Measurements from ENCODE around the gene NMRAL1. TPM values are rescaled to one million over a fixed set of nuclear protein-coding genes. Genes with fewer than 3 reads are reported as not detected.

NMRAL1 gene
- total RNA-seq, 1 donor from 2014 or later: 45.1 TPM

DNA sequence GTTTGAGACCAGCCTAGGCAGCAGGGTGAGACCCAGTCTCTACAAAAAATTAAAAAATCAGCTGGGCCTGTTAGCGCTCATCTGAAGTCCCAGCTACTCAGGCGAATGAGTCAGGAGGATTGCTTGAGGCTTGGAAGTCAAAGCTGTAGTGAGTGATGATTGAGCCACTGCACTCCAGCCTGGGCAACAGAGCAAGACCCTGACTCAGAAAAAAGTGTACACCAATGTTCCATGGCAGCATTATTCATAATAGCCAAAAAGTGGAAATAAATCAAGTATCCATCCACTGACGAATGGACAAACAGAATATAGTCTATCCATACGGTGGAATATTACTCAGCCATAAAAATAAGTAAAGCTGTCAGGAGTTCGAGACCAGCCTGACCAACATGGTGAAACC, 2.6 kb downstream of the NMRAL1 start:
- intact Hi-C loops (cut with micrococcal nuclease): no loop called here

DNA sequence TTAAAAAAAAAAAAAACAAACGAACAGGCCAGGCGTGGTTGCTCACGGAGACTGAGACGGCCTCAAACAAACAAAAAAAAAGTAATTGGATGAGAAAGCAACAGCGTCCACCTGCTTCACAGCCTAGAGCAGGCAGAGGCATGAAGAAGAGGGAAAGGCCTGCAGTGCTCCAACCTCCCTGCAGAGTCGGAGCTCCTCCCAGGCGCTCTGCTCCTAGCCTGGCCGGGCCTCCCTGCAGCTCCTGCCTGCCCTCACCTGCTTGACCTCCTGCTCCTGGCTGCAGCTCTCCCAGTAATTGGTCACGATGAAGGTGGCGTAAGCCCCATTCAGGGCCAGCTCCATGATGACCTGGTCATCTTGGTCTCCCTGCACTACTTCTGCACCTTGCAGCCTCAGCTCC, 5.5 kb downstream of the NMRAL1 start:
- intact Hi-C loops (cut with micrococcal nuclease): no loop called here

DNA sequence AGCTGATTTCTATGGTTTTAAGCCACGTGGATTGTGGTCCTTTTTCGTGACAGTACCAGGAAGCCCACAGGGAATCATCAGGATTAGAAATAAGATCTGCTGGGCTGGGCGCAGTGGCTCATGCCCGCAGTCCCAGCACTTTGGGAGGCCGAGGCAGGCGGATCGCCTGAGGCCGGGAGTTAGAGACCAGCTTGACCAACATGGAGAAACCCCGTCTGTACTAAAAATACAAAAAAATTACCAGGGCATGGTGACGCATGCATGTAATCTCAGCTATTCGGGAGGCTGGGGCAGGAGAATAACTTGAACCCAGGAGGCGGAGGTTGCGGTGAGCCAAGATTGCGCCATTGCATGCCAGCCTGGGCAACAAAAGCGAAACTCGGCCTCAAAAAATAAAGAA, 6.5 kb downstream of the NMRAL1 start:
- intact Hi-C loops (cut with micrococcal nuclease): no loop called here

DNA sequence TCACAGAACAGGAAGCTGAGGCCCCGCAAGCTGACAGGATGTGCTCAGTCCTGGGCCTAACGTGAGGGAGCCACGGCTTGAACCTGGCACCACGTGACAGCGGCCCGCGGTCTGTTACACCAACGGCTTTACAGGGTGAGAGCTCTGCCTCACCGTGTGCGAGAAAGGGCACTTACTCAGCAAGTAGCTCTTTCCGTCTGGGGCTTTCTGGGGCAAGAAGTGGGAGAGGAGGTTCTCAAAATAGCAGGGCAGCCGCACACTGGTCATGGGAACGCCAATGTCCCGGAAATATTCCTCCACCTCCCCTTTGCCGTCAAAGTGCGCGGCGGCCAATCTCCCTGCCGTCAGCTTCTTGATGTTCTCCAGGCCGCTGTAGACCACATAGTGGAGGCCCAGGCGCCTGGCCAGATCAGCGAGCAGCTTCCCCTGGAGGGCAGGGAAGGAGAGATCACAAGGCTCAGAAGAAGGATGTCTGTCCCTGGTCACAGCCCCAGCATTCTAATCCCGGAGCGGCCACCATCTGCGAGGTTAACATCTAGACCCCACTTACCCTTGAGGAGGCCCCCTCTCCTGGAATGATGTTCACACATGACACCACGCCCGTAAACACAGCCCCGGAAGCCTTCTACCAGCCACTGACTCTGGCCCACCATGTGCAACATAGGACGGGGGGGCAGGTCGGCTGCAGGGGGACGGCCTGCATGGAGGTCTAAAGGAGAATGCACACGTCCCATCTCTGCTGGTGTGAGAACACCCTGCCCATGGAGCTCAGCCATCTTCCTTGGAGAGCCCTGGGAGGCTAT, 8.2 kb downstream of the NMRAL1 start:
- intact Hi-C loops (cut with micrococcal nuclease): no loop called here

DNA sequence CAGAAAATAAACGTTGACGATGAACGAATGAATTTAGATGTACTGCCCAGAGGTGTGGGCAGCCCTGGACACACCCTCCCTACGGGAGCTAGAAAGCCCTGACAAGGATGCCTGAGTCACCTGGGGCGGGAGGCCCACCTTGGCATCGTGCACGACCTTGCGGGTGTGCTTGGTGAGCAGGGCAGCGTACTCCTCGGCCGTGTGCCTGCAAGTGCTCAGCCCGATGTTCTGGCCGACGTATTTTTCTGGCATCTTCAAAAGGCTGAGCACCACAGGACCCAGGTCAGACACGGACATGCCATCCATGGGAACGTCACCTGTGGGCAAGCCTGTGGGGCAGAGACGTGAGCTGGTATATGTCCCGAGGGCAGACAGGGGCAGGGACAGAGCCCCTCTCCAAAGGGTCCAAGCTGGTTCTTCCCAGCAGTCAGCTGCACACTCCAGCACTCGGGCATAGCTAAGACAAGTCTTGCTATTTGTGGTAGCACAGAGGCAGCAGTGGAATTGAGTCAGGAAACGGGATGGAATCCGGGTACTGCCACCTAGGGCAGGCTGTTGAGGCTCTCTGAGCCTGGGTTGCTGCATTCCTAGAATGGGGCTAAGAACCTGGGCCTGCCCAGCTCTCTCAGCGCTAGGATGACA, 10.8 kb downstream of the NMRAL1 start:
- intact Hi-C loops (cut with micrococcal nuclease): no loop called here

DNA sequence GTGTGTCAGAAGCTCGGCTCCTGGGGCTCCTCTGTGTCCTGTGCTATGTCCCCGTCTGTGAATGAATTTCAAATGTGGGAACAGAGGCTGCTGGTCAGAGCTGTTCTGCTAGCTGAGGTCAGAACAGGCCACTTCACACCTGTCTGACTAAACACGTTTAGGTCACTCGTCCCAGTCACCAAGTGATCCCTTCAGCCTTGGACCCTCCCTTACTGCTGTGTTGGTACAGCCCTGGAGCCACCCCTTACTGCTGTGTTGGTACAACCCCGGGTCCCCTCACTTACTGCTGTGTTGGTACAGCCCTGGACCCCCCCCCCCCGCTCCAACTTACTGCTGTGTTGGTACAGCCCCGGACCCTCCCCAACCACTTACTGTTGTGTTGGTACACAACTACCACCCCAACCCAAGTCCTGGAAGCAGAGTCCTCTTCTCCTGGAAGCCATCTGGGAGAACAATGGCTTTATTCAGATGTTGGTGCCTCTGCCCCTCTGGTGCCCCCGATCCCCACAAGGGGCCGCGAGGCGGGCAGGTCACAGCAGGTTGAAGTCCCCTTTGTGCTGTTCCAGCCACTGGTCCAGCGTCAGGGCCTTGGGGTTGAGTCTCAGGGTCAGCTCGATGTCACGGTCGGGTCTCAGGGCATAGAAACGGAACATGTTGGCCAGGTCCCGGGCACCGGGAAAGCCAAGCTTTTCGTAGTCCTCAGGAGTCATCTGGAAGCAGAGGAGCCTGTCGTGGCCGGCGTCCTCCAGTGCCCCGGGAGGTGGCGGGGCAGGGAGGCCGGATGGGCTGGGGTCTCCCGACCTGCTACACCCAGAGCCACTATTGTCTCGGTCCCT, 13.0 kb downstream of the NMRAL1 start:
- intact Hi-C loops (cut with micrococcal nuclease): no loop called here

GRCh38 chr16:4460936-4461249, 13.5 kb downstream of the NMRAL1 start:
- intact Hi-C loops (cut with micrococcal nuclease): no loop called here

- intact Hi-C loops (cut with micrococcal nuclease): no loop called here
These were observed 18.5 kb downstream of the NMRAL1 start for GRCh38 chr16:4455951-4456350.

DNA sequence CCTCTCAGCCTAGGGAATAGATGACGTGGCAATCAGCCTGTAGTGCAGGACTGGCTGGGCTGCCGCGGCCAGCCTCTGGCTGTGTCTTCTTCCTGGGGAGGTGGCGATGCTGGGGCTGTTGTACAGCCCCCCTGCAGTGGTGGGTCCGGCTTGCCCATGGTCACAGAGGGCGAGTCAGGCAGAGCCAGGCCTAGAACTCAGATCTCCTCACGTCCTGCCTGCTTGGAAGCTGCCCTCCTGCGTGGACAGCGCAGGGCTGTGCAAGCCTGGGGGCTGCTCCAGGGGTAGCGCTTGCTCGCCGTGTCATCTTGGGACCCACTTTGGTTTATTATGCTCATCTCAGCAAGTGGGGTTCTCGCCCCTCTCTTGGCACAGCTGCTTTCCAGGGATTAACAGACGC, 19.3 kb downstream of the NMRAL1 start:
- intact Hi-C loops (cut with micrococcal nuclease): no loop called here

- intact Hi-C loops (cut with micrococcal nuclease): no loop called here
These were observed 19.8 kb downstream of the NMRAL1 start for GRCh38 chr16:4454623-4455022.

DNA sequence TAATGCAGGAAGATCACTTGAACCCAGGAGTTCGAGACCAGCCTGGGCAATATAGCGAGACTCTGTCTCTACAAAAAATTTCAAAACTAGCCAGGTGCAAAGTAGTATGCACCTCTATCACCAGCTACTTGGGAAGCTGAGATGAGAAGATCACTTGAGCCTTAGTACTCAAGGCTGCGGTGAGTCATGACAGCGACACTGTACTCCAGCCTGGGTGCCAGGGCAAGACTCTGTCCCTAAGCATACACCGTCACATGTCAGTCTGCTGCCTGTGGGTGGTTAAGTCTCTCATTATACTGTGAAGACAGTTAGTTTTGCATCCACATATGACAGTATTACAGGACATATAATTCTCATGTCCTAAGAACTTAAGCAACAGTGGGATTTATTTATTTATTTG, 21.8 kb downstream of the NMRAL1 start:
- intact Hi-C loops (cut with micrococcal nuclease): no loop called here

GRCh38 chr16:4450931-4451519, 23.4 kb downstream of the NMRAL1 start:
- intact Hi-C loops (cut with micrococcal nuclease): no loop called here

- intact Hi-C loops (cut with micrococcal nuclease): no loop called here
These were observed 24.0 kb downstream of the NMRAL1 start for GRCh38 chr16:4450430-4450829.

DNA sequence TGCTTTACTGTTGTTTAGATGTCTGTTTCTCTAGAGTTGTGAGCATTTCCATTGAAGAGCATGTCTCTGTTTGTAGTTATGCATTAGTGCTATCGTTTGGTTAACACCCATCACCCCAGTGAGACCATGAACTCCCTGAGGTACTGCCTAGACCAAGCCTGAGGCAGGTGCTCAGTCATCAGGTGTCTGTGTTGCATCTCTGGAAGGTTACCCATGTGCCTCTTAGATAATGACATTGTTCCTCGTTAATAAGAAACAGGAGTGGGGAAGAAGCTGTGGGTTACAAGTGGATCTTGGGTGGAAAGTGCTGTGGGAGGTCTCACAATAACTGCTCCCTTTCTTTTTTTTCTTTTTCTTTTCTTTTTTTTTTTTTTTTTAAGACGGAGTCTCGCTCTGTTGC, 30.4 kb downstream of the NMRAL1 start:
- intact Hi-C loops (cut with micrococcal nuclease): no loop called here

- intact Hi-C loops (cut with micrococcal nuclease): no loop called here
These were observed 31.2 kb downstream of the NMRAL1 start for GRCh38 chr16:4443271-4443670.

GRCh38 chr16:4442371-4442770, 32.1 kb downstream of the NMRAL1 start:
- intact Hi-C loops (cut with micrococcal nuclease): no loop called here

GRCh38 chr16:4437366-4437765, 37.1 kb downstream of the NMRAL1 start:
- intact Hi-C loops (cut with micrococcal nuclease): no loop called here

GRCh38 chr16:4435337-4436067, 38.9 kb downstream of the NMRAL1 start:
- intact Hi-C loops (cut with micrococcal nuclease): no loop called here

DNA sequence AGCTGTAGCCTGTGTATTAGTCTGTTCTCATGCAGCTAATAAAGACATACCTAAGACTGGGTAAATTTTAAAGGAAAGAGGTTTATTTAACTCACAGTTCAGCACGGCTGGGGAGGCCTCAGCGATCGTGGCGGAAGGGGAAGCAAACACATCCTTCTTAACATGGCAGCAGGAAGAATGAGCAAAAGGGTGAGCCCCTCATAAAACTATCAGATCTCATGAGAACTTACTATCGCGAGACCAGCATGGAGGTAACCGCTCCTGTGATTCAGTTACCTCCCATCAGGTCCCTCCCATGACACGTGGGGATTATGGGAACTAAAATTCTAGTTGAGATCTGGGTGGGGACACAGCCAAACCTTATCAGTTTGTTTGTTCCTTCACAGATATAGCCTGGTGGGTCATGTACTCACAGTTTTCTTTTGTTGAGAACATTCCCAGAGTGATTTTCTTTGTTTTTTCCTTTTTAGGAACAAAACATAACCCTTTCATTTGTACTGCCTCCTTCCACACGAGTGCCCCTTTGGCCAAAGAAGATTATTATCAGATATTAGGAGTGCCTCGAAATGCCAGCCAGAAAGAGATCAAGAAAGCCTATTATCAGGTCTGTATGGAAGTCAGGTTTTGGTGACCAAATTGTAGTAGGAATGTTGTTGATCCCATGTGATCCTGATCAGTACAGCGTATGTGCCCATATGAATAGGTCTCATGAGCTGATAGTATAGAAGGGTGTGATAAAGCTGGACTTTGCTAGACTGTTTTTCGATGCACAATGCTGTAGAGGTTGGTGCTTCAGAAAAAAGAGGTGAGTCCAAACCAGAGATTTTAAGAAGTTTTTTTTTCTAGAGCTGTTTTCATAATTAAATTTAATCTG, 40.3 kb downstream of the NMRAL1 start:
- intact Hi-C loops (cut with micrococcal nuclease): no loop called here

- intact Hi-C loops (cut with micrococcal nuclease): no loop called here
These were observed 41.2 kb downstream of the NMRAL1 start for GRCh38 chr16:4433228-4433627.
